Right kidney (tissue), 1 donor: ENCODE measurements around the gene SLC35A1.

Experiments used
- DNase-seq: peaks from one replicate; pipeline ENCODE4 v3.0.0-alpha.2; 2016

SLC35A1 gene

GRCh38 chr6:87518453-87518852 is 45.7 kb downstream of the SLC35A1 start:
- no peak for DNase-seq

GRCh38 chr6:87522686-87523085 is 49.9 kb downstream of the SLC35A1 start:
- DNase-seq: no peak

- DNase-seq: no peak
These were observed 56.4 kb downstream of the SLC35A1 start for GRCh38 chr6:87529221-87529620.

- DNase-seq: no peak
These were observed 61.7 kb downstream of the SLC35A1 start for GRCh38 chr6:87534377-87535047.

GRCh38 chr6:87538510-87539260 is 65.9 kb downstream of the SLC35A1 start:
- DNase-seq: no peak

GRCh38 chr6:87539554-87539953 is 66.8 kb downstream of the SLC35A1 start:
- no peak for DNase-seq

- DNase-seq: no peak
These were observed 67.8 kb downstream of the SLC35A1 start for GRCh38 chr6:87540539-87540938.

- no peak for DNase-seq
These were observed 68.3 kb downstream of the SLC35A1 start for GRCh38 chr6:87541041-87541440.

- no peak for DNase-seq
These were observed 69.0 kb downstream of the SLC35A1 start for GRCh38 chr6:87541744-87542143.

- DNase-seq: no peak
These were observed 71.1 kb downstream of the SLC35A1 start for GRCh38 chr6:87543696-87544473.

- DNase-seq: no peak
These were observed 71.6 kb downstream of the SLC35A1 start for GRCh38 chr6:87544474-87544735.

GRCh38 chr6:87551799-87552198 is 79.0 kb downstream of the SLC35A1 start:
- no peak for DNase-seq

- DNase-seq: no peak
These were observed 80.5 kb downstream of the SLC35A1 start for GRCh38 chr6:87553159-87553765.

- no peak for DNase-seq
These were observed 82.7 kb downstream of the SLC35A1 start for GRCh38 chr6:87555506-87555905.

- DNase-seq: no peak
These were observed 85.7 kb downstream of the SLC35A1 start for GRCh38 chr6:87558446-87558845.

GRCh38 chr6:87561017-87561416 is 88.2 kb downstream of the SLC35A1 start:
- DNase-seq: no peak
